Activated CD4-positive, alpha-beta T cell treated with anti-CD3 and anti-CD28 coated beads for 48 hours (primary cell): ENCODE measurements around the gene TAGLN3.

Source experiments
- DNase-seq: peaks from one replicate; pipeline ENCODE4 v3.0.0-alpha.2; 2020

Gene TAGLN3

GRCh38 chr3:111978583-111979433, 19.9 kb upstream of the TAGLN3 start, which contains the start of gene ABHD10:
TSS of gene ABHD10 (plus strand) at chr3:111979026. CDS start at chr3:111979062, 36 bp downstream.
- peak; percentile 99 for DNase-seq

DNA sequence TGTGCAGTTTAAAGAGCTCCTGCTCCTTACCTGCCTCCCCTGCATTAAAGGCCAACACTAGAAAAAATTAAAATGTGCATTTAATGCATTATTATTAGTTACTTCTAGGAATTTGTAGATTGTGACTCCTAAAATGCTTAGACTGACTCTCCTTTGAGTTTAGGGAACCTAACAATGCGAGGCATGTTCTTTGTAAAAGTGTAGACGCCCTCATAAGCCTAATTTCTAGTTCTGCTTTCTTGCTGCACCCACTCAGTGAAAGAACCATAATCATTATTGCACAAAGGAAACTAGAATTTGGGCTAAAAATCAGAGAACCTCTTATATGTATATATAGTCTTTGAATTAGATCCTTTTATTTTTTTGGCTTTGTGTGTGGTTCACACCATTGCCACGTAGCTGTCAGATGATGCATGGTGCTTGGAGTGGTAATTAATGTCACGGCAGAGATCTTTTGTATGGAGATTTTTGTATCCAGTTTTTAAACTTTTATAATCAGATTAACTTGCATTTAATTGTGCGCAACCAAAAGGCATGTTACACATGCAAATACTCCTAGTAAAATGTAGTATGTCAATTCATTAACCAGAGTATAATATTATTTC, 19.2 kb upstream of the TAGLN3 start:
- no peak for DNase-seq

GRCh38 chr3:111980716-111981456, 17.8 kb upstream of the TAGLN3 start:
- DNase-seq: peak; percentile 53

DNA sequence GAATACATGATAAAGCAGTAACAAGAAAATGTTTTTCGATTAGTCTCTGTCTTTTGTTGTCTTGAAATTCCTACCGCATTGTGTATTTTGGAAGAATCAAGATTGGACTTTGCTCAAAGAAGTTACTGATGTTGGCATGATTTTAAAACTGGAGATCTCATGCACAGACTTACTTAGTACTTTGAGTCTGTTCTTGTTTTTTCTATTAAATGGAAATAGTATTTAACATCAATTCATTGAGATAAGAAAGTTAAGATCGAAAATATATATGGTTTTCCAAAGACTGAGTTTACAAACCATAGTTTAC, 17.3 kb upstream of the TAGLN3 start:
- DNase-seq: no peak

- no peak for DNase-seq
Measured at GRCh38 chr3:111984636-111985298, 14.0 kb upstream of the TAGLN3 start.

GRCh38 chr3:111986800-111987199, 11.9 kb upstream of the TAGLN3 start:
- no peak for DNase-seq

GRCh38 chr3:111989061-111989678, 9.6 kb upstream of the TAGLN3 start:
- DNase-seq: no peak

DNA sequence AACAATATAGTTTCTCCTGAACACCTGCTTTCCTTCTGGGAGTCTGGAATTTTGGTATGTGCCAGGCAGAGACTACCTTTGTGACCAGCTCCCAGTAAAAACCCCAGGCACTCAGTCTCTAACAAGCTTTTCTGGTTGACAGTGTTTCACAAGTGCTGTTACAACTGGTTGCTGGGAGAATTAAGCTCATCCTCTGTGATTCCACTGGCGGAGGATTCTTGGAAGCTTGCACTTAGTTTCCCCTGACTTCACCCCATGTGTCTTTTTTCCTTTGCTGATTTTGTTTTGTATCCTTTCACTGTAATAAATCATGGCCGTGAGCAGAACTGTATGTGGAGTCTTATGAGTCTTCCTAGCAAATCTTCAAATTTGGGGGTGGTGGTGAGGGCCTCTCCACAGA, 5.7 kb upstream of the TAGLN3 start:
- no peak for DNase-seq

GRCh38 chr3:111999484-112000324, 982 bp downstream of the TAGLN3 start:
- no peak for DNase-seq

DNA sequence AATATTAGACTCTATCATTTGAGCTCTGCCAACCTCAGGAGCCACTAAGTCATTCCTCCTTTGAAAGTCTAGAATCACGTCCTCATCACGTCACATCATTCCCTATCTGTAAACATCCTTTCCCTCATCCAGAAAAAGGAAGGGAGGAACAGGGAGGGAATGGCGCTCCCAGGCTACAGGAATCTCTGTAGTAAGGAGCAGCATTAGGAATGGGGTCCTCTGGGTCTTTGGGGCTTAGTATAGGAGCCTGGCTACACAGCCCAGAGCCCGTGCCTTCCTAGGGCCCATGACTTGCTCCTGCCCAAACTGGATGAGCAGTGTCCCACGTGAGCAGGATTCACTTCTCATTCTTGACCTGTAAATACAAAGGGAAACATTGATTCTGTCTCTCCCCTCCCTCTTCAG, 1.6 kb downstream of the TAGLN3 start:
- no peak for DNase-seq

GRCh38 chr3:112000966-112001365, 2.2 kb downstream of the TAGLN3 start:
- DNase-seq: no peak

DNA sequence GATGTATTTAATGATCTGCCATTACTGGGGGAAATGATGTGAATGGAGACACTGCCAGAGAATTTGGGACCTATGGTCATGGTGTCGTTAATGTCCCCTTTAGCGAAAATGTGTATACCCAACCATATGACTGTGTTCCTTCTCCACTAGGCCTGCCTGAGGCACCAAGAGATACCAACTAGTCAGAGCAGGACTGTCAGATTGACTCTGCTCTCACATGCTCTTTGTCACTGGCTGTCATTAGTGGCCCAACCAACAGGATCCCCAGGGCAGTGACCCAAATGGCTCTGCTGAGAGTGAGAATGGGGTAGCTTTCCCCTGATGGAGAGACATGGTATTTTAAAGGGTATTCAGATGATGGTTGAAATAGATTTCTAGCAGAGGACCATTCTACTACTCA, 2.8 kb downstream of the TAGLN3 start:
- peak; percentile 29 for DNase-seq

DNA sequence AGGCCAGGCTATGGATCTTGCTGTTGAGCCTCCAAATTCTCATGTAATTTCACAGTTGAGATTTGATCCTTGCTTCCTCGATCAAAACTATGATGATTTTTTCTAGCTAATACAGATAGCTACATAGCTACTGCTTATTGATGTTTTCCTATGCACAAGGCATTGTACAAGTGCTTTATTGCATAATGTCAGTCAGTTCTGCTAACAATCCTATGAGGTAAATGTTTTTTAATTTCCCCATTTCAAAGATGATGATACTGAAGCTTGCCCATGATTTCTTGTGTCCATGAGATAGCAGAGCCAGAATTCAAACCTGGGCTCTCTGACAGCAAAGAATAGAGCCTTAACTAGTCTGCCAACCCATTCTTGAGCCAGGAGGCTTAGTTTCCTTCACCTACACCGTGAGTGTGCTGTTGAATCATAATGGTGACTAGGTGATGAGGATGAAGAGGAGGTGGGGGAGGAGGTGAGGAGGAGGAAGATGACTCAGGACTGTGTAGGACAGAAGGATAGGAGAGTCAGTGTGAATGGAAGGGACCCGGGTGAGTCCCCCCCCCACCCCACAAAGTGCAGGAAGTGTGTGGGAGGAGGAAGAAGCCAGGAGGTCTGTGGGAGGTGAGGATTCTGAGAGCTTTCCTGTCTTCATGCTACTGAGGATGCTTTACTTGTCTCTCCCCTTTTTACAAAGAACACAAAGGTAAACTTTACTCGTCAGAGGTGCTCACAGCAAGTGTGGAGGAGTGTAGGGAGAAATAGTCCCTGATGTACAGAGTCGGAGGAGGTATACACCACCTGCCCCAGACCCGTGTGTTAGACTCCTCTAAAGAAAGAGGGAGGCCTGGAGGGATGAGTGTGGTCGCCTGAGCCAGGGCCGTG, 3.6 kb downstream of the TAGLN3 start:
- DNase-seq: peak; percentile 57

DNA sequence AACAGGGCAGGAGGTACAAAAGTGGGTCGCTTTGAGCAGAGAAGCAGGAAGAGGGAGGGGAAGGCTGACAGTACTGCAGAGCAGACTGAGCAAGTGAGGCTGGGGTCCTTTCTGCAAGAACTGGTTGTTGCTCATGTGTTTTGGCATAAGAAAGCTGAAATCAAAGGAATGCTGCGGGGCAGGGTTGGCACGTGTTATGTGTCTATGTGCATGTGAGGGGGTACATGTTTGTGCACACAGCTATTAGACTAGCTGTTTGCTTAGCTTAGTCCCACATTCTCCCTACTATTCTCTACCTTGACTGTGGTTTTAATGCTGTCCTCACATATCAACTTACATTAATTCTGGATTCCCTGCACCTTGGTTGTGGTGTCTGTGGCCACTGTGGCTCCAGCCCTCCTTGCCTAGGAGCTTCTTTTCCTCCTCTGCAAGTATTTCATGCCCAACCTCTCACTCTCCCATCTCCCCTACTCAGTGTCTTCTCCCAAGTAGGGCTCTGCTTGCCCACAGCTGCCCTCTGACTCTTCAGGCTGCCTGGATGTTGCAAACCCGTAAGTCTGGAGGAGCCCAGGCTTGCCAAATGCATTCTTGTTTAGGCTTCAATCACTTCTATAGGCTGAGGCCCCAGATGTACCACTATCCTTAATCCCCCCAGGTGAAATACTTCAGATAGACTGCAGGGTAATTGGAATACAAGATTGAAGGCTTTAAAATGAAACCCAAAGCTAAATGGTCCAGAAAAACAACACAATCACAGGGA, 4.8 kb downstream of the TAGLN3 start:
- DNase-seq: no peak

- peak; percentile 8 for DNase-seq
Measured at GRCh38 chr3:112004187-112004586, 5.5 kb downstream of the TAGLN3 start.

DNA sequence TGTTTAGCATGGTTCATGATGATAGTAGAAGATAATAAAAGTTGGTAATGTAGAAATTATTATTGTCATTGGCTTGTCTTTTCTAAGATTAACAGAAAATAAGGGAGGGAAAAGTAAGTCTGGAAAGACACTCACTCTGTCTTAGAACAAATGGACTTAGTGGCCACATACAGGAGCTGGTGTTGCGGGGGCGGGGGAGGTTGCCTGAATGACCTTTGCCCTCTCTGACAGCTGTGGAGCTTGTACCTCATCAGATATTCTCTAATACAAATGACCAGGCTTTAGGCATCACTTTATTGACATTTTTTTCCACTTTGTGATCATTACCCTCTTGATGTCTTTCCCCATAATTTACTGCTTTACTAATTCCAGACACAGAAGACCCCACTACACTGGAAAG, 5.9 kb downstream of the TAGLN3 start:
- DNase-seq: no peak

GRCh38 chr3:112005091-112005672, 6.5 kb downstream of the TAGLN3 start:
- DNase-seq: peak; percentile 6

- no peak for DNase-seq
Measured at GRCh38 chr3:112007633-112008032, 8.9 kb downstream of the TAGLN3 start.

DNA sequence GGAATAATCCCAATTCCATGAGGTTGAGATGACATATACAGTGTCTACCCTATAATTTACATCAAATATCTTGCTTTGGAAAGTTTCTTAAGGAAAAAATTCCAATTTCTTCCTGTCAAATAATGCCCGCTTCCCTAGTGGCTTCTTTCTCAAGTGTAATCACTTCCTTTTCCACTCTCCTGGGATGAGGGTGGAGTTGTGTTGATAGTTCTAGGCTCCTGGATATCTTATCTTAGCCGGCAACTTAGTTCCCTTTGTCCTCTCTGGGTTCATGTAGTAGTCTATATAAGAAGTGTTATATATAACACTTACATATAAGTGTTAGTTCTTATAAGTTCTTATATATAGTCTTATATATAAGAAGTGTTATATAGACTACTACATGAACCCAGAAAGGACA, 10.9 kb downstream of the TAGLN3 start:
- DNase-seq: no peak

DNA sequence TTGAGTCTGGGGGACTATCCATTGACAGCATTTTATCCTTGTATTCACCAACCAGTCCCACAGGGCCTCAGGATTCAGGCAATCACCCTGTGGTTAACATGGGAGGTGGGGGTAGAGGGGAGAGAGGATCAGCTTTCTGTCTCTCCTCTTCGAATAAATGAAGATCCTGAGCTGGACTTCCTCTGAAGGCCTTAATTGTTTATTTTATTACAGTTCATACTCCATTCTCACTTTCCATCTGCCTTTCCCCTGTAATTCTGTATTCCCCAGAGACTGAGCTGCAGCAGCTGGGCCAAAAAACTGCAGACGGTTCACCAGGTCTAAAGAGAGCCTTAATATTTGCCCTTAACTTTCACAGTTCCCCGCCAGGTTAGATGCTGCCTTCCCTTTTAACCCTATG, 11.9 kb downstream of the TAGLN3 start:
- DNase-seq: no peak
